Astrocyte of the spinal cord (primary cell): Measurements from ENCODE around the gene MGAT5.

Source experiments
- DNase-seq: peaks from one replicate; pipeline ENCODE4 v3.0.0; 2011; ENCODE audit warnings: low read depth, low spot score
- H3K4me3 ChIP-seq: 2 replicates; pipeline ENCODE4 v1.5.1; 2011; ENCODE audit warnings: low read depth, mild to moderate bottlenecking, low read length, moderate library complexity
- in situ Hi-C: cut with HindIII; loops from 2 replicates; pipeline ENCODE4 v1.10.0; 2017; ENCODE audit warnings: low sequenced_read_pairs
- TF ChIP-seq, protein P1 (sequence below): IDR thresholded peaks from 2 replicates; pipeline ENCODE4 v1.5.1; 2012; ENCODE audit warnings: low read depth, mild to moderate bottlenecking, low read length, inconsistent platforms

MGAT5 gene

DNA sequence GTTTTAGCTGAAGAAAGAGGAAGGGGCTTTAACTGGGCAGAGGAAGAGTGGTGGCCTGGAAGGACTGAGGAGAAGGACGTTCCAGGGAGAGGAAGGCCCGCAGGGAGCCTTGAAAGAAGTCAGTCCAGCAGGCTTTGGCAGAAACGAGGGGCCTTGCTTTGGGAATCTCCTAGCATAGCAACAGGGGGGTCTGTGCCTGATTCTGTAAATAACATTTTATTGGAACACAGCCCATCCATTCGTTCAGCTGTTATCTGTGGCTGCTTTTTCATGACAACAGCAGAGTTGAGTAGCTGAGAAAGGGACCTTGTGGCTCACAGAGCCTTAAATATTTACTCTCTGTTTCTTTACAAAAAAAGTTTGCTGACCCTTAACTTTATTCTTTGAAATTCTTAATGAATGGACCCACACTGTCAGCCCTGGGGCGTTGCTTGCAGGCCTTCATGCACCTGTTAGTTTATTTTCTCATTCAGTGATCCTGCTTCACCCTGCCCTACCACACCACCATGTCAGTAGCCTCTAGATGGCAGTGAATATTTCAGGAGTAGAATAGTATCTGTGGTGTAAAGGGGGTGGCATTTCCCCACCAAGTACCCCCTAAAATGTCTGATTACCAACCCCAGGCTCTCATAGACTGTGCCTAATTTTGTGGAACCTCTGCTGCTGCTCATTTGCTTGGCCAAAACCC, 61.0 kb downstream of the MGAT5 start:
- in situ Hi-C loops, result no loop called here
- DNase-seq, result no peak
- H3K4me3 ChIP-seq, result no peak overlapping the region
- TF ChIP-seq, protein P1, sequence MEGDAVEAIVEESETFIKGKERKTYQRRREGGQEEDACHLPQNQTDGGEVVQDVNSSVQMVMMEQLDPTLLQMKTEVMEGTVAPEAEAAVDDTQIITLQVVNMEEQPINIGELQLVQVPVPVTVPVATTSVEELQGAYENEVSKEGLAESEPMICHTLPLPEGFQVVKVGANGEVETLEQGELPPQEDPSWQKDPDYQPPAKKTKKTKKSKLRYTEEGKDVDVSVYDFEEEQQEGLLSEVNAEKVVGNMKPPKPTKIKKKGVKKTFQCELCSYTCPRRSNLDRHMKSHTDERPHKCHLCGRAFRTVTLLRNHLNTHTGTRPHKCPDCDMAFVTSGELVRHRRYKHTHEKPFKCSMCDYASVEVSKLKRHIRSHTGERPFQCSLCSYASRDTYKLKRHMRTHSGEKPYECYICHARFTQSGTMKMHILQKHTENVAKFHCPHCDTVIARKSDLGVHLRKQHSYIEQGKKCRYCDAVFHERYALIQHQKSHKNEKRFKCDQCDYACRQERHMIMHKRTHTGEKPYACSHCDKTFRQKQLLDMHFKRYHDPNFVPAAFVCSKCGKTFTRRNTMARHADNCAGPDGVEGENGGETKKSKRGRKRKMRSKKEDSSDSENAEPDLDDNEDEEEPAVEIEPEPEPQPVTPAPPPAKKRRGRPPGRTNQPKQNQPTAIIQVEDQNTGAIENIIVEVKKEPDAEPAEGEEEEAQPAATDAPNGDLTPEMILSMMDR, result no peak

DNA sequence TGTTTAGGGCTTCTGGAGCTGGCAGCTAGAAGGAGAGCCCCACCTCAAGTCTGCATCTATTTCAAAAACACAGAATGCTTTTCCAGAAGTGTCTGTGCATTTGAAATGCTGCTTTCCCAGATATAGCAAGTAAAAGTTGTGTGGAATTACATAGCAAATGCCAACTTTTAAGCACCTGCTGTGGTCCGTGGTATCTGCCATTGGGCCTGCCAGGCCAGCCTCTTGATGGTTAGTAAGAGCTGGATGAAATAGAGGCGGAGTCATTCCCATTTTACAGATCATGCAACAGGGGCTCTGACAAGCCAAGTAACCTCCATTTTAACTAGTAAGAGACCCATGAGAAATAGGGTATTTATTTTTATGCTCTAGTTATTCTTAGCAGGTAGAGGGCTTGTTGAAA, 61.6 kb downstream of the MGAT5 start:
- in situ Hi-C loops, result no loop called here
- TF ChIP-seq, protein P1, result no peak
- no peak overlapping the region for H3K4me3 ChIP-seq
- no peak for DNase-seq

DNA sequence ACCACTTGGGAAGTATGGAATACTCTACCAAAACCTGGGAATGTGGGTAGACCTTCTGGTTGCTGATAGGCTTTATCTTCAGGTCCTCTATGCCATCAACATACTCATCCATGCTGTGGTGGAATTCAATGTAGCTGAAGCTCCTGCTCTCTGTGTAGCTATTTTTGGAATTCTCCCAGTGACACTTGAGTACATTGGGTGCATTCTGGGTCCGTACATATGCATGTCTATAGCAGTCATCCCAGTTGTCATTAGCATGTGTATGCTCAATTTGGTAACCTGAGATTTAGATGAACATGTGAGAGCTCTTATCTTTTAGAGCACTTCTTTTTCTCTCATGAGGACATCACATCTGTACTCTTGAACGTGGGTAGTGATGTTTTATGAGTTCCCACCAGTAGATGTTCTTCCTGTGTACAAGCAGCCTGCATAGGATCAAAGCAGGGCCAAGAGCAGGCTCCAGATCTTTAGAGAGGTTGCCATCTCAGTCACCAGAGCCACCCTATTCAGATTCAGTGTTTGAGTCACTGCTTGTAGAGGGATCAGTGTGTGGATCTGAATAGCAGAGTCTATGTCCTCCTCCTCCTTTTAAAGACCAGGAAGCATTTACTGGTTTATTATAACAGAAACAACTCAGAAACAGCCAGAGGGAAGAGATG, 65.9 kb downstream of the MGAT5 start:
- no peak overlapping the region for H3K4me3 ChIP-seq
- in situ Hi-C loops, result no loop called here
- DNase-seq, result no peak
- TF ChIP-seq, protein P1, result no peak

DNA sequence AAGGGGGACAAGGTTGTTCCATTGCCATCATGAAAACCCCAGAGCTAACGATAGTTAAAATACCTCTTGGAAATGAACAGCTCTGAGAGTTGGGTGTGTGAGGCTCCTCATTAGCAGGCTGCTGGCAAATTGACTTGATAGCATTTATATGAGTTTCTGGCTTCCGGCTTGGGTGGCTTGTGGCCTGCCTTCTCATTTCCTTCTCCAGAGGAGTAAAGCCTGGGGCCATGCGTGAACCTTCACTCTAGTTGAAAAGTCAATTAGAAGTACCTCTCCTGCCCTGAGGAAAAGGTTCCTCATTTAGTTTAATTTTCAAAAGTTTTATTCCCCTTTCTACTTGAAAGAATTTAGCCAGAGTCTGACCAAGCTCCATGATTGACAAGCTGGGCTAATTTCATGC, 67.1 kb downstream of the MGAT5 start:
- in situ Hi-C loops, result no loop called here
- H3K4me3 ChIP-seq, result no peak overlapping the region
- TF ChIP-seq, protein P1, result no peak
- DNase-seq, result no peak

- DNase-seq, result no peak
- in situ Hi-C loops, result no loop called here
- TF ChIP-seq, protein P1, result no peak
- H3K4me3 ChIP-seq, result no peak overlapping the region
Observed at GRCh38 chr2:134323777-134324176, 69.9 kb downstream of the MGAT5 start.

DNA sequence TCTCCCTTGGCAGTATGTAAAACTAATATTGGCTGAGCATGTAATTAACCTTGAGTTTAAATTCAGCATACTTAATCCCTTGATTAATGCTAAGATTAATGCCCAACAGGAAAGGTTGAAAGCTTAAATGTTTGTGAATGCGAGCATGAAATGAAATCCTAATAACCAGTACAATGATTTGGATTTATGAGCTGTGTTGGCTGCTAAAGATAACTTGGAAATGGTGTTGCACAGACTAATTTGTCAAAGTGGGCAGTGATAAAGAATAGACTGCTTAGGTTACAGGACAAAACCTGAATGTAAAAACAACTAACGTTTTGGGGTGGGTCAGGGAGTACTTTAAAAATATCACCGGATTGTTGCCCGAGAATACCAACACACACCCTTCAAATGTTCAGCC, 70.6 kb downstream of the MGAT5 start:
- DNase-seq, result no peak
- H3K4me3 ChIP-seq, result no peak overlapping the region
- in situ Hi-C loops, result no loop called here
- TF ChIP-seq, protein P1, result no peak
